HG02623 (cell line): ENCODE data around the gene FAM180A.

Experiments
- ATAC-seq: cut with Tn5 transposase; IDR thresholded peaks from one replicate; pipeline ENCODE4 v1.9.1; 2021; ENCODE audit warnings: moderate library complexity; ENCODE audit not compliant: unreplicated experiment

Gene FAM180A

DNA sequence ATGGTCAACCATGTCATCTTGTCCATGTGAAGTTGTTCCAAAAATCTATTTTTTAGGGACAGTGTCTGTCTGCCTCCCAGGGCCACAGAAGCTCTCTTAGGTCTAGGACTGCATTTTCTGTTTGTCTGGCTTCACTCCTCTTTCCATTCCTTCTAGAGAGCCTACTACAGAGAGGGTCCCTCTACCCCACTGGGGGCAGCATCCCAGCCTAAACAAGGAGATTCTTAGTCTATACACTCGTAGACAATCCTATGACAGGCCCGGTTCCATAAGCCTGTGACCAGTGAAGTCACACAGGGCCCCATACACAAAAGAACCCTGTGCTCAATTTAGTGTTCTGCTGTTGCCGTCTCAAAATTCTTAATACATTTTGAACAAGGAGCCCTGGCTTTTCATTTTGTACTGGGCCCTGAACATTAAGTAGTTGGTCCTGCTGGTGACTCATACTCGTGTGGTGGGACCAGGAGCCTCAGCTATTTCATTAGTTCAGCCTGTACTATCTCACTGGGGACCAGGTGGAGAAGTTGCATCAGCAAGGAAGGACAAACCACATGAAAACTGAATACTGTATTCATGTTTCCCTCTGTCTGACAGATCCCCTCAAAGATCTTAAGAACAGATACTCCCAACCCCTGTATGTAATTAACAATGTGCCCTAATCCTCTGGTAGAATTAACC lies 23.5 kb upstream of the FAM180A start:
- ATAC-seq: no peak

DNA sequence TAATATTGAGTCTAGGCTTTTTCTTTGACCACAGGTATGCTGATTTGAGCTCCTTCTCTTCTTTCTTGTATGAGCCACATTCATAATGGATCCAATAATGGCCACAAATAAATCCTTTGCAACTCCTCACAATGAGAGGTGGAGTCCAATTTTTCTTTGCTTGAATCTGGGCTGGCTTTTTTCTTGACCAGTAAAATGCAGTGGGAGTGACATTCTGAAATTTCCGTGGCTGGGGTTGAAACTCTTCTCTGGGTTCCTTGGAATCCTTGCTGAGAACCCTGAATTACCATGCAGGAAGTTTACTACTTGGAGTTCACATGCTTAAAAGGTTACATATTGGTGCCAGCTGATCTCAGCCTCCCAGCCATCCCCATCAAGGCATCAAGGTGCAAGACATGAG lies 22.4 kb upstream of the FAM180A start:
- no peak for ATAC-seq

DNA sequence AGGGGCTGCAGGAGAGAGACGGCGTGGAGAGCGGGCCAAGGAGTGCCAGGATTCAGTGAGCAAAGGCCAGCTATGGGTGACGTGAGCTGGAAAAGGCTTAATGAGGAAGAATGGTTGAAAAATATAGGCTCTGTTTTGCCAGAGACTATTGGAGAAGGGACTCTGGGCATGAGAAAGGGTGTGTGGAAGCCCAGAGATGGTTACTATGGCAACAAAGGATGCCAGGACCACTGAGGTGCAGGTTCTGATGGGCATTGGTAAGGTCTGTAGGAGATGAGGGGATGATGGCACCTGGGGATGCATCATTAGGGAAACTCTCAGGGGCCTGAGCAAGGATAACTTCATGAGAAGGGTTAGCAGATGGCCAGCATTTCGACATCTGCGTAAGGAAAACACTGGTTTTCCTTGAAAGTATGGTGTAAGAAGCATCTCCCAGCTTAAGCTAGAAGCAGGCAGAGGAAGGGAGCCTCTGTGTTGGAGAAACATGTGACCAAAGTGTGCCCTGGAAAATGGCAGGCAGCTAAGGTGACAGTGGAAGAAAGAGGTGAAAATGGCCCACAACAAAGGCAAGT lies 21.6 kb upstream of the FAM180A start:
- no peak for ATAC-seq

DNA sequence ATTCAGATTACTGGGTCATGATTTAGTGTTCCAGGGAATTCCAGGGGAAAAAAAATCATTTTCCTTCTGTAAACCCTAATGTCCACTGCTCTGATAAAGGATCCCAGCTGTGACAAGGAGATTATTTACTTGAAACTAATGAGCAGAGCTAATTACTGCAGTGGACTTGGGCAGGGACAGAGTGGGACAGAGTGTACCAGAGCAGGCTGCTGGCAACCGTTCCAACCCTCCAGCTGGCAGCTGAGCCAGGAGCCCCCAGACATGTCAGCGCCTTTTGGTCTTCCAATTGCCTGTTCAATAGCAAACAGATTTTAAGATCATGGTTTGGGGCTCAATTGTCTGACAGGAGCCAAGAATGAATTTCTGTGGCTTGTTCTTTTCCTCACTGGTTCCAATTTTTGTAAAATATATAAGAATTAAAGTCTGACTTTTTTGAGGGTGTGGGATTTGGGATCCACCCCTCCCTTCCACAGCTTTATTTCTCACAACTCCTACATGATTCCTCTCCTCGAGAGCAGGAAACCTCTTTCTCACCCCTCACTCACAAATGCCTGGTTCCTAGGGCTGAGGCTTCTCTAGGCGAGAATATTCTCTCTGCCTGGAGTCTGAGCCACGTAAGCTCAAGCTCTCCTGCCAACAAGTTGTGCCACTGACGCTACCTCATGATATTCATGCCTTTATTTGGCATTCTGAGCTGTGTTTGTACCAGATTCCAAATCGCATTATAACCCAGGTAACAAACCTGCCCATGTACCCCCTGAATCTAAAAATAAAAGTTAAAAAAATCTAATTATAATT lies 20.6 kb upstream of the FAM180A start:
- ATAC-seq: no peak

DNA sequence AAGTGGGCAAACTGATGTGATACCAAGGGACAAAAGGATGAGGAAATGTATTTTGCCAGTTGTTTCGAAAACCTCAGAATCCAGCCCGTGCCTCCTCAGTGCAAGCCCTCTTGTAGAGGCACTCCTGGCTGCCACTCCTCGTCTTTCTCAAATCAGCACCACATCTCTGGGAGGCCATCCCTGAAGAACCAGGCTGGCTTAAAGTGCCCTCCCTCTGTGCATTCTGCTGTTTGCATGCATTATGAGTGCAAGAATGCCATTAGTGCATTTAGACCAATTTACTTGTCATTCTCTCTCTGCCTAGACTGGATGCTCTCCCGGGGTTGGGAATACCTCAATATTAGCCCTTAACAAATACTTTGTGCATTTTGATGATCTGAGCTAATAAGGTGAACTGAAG lies 19.9 kb upstream of the FAM180A start:
- ATAC-seq: no peak

DNA sequence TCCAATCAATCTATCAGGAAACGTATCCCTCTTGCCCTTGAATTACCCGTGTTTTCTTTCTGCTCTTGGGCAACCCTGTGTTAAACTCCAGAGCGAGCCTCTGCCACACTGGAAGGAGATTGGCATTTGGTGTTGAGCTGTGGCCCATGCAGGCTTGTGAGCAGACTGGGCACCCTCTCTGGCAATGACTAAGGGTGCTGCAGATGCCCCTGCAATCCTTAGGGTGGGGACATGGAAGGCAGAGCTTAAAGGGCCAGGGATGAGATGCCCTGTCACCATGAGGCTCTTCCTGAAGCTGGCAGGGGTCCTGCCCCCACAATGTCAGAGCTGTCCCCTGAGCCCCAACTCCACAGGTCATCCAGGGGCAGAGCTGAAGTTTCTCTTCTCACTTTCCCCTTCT lies 19.5 kb upstream of the FAM180A start:
- no peak for ATAC-seq

DNA sequence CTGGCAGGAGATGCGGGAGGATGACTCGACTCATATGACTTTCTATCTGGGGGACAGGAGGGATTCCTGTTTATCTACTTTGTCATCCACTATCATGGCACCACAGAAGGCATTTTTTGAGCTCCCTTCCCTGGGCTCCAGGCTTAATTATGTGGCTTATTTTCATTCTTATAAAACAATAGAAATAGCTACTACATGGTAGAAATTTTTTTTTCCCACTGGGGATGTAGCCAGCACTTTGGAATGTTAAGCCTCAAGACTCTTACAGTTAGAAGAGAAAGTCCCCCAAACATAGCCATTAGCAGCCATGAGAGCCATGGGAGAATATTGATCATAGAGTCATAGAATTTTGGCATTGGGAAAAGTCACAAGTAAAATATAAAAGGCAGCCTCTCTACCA lies 14.6 kb upstream of the FAM180A start:
- ATAC-seq: no peak

DNA sequence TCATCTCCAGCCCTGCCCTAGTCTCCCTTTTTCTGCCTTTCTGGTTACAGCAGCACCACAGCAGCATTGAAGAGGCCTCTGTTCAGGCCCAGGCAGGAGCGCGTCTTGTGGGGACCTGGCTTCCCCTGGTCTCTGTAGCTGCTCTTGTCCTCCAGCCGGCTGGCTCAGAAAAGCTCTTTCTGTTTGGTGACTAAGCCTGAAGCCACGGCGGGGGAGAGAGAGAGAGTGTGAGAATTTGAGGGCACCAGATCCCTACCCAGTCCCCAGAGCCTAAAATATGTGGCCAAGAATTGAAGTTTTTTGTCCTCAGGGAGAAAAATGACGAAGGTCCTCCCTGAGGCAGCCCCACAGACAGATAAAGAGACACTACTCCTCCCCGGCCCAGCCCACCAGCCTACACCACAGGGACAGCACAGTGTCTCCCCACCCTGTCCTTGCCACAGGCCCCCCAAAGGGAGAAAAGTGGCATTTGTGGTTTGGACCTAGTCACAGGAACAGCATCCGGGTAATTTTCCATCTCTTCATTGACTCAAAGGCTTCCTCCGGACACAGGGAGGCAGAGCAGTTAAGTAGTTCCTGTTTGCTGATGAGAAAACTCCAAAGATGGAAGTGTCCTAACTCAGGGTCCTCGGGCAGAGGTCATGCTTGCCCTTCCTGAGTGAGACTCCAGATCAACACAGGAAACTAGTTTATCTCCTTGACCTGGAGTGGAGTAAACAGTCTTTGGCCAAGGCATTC lies 13.3 kb upstream of the FAM180A start:
- ATAC-seq: no peak

DNA sequence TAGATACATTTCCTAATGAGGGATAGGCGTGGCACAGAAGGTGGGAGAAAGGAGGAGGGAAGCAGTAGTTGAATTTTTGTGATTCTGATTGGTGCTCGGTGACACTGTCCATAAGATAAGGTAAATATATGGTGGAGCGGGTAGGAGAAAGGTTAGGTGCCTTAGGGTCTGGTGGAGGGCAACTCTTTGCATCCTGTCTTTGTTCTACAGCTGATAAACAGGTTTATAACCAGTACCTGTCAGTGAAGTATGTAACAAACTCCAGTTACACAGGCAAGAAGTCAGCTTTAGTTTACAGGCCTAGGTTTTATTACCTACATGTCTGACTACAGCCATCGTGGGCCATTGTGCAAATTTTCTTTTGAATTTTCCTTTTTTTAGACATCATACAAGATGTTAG lies 10.9 kb upstream of the FAM180A start:
- no peak for ATAC-seq

DNA sequence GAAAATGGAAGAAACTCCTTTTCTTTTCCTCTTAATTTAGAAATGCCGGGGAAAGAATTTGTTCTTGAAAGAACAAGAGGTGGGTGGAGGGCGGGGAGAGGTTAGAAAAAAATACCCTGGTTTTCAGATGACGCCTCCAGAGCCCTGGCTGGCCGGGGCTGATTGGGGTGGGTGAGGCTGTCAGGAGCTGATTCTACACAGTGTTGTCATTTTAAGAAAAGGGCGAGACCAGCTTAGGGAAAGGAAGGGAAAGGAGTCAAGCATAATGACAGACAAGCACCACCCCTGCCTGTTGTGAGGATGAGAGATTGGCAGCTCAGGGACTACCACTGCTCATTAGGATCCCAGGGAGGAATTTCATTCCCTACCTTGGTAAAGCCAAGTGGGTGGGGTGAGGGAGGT lies 9.9 kb upstream of the FAM180A start:
- no peak for ATAC-seq

DNA sequence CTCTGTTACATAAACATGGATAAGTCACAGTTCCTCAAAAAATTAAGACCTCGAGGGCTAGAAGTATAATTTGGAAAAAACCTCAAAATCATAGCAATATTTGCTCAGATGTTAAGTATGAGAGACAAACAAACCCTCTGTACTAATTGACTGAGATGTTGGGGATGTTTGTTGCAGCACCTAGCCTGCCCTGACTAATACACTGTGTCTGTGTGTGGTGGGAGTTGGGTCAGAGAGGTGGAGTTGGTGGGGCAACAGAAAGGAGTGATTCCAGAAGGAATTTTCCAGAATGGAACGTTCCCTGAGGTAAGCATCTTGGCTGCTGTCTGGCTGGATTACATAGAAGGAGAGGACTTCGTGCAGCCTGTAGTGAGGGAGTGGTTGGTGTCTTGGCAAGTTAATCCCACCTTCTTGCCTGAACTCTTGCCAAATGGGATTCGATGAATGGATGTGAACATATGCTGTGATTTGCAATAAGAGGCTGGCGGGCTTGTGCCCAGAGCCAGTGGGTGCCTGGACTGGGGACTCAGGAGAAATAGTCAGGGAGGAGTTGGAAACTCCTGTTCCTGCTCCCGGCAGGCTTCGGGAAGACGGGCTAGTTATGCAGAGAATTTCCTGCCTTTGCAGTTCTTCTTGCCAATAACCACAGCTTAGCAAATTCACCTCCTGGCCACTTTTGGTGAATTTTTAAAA lies 9.3 kb upstream of the FAM180A start:
- ATAC-seq: no peak

DNA sequence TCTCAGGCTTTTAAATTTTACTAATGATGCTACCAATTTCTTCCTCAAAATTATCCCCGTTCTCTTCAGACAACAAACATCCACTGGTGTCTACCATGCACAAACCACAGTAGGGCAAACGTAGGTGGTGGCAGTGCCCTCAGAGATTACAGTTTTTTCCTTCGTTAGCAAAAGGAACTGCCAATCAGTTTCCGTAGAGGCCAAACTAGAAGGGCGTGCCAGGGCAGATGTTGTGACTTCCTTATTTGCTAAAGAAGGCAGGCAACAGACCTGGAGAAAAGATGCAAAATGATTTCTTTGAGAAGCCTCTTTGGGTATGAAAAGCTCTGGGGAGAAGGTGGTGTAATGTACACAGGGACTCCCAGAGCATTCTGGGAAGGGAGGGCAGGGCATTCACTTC lies 7.6 kb upstream of the FAM180A start:
- ATAC-seq: no peak

DNA sequence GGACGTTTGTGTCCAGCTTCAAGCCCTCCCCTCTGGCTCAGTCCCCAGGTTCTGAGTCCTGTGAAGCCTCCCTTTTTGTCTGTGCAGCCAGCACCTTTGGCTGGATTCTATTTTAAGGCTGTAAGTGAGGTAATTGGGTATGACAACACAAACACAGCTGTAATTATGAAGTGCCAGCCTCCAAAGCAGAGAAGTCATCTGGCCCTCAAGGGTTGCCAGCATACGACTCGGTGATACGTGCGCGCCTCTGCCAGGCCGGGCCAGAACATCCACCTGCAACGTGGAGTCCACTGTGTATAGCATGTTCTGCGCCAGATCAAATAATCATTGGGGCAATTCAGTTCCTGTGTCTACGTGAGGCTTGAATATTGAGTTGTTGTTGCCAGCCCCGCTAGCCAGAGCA lies 6.7 kb upstream of the FAM180A start:
- ATAC-seq: no peak

DNA sequence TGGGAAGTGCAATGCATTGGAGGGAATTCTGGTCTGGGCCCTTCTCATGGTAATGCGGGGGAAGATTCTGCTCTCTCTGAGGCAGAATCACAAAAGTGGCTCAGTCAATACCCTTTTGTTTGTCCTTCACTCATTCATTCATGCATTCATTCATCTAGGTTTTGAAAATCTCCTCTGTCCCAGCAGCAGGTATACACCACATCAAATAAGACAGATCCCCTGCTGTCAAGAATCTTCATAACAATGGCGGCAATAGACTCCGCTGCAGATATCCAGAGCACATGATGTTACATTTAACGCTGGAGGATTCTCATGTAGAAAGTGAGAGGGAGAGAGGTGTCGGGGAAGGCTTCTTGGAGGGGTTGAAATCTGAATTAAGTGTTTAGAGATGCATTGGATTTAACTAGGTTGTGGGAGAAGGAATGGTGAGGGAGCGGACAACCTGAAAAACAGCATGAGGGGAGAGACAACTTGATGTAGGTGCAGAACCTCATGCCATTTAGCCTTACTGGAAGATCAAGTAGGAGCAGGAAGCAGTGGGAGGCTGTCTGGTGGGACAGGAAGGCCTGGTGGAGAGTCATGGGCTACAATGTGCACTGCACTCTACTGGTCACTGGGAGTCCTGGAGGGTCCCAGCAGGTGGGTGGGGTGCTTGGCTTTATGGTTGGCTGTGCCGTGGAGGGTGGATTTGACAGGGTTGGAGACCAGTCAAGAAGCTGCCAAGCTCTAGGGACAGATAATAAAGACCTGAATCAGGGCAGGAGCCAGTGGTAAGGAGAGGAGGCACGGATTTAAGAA lies 5.2 kb upstream of the FAM180A start:
- no peak for ATAC-seq

DNA sequence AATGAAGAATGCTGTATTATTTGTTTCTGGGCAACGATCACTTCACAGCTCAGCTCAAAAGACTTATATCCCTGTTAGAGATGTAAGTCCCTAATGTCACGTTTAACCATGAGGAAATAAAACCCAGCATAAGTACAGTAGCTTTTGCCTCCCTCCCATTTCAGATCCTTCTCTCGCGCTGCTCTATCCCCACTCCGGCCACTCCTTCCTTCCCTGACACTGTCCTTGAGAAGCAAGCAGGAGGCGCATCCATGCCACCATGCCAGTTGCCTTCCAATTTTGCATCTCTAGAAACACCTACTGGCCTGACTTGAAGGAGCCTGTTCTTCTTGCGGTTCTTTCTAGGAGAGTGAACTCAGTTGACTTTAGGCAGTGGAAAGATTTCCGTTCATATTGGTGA lies 1.2 kb downstream of the FAM180A start:
- no peak for ATAC-seq

DNA sequence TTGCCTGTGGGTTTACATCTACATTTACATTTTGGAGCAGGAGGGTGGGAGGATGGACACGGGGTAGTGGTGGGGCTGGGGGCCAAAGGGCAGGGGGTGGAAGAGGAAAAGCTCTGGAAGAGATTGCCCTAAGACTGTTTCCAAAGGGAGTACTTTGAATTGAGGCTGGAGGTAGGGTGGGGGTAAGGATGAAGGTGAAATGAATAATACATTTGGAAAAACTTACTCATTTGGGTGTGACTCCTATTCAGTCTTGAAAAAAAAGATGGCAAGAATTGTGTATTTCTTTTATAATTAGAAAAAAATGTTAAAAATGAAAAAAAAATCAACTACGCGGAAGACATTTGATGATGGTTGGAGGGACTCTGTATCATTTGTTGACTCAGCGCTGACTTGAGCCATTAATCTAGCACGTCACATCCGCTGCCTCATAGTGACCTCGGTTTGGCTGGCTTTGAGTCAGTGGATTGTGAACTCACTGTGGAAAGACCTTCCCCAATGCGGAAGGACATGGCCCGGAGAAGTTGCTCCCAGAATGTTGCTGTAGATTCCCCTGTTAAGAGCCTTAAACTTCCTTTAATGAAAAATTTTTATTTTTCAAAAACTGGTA lies 2.8 kb downstream of the FAM180A start:
- ATAC-seq: no peak

DNA sequence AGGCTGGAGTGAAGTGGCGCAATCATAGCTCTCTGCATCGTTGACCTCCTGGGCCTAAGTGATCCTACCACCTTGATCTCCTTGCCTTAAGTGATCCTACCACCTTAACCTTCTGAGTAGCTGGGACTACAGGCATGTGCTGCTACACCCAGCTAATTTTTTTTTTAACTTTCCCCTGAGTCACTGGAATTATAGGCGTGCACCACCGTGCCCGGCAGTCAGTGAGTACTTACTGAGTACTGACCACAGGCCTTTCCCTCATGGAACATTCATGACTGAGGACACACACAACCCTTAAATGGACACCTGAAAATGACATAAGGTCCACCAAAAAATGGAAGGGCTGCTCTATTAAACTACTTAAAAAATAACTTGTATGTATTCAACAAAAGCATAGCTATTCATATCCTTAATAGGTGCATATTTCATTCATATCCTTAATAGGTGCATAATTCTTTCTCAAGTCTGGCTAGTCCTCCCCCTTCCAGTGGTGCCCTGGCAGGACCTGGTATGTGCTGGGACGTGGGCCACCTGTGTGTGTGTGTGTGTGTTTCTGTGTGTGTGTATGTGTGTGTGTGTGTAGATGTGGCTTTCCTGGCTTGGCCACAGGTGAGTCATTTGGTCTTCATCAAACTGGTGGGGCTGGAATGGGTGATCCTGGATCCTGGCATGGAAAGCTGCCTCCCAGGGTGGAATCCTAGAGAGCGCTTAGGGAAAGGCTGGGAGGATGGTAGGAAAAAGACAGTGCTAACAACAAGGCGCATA lies 3.5 kb downstream of the FAM180A start:
- no peak for ATAC-seq

DNA sequence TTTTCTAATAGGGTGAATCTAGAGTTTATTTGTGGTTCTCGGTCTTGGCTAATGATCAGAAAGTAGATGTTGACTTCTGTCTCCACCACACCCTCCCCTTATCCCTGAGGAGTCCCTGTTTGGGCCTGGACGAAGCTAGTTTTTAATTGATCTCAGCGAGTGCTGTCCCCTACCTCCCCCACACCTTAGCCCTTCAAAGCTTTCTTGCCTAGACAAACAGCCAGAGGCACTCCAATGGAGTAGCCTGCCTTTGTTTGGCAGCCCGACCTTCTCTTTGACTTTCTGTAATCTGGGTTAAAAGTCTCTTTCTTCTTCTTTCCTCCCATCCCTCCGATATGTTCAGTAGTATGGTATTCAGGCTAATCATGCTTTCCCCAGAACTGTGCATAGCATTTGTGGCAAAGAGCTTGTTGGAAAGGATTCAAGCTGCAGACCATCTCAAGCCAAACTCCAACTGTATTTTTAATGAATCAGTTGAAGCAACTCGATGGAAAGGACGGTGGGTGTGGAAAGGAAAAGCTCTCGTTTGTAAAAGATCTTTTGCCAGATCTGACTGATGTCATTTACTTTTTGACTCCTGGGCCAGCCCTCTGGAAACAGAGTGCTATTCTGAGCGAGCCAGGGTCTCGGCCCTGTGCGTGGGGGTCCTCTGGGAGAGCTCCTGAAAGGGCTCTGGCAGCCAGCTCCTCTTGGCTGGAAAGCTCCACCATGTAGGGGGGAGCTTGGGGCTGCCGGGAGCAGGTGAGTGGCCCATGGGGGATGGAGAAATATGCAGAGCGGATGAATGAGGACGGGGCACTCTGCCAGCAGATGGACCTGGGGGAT lies 4.5 kb downstream of the FAM180A start:
- no peak for ATAC-seq
